K562 (cell line): ENCODE data around the gene PREX1. TPM values are rescaled to one million over a fixed set of nuclear protein-coding genes. Genes with fewer than 3 reads are reported as not detected.

Experiments
- ATAC-seq: fragments of 200-7000 bp; cut with Tn5 transposase; 3 replicates; pipeline ENCODE4 v1.9.1; 2020; ENCODE audit warnings: moderate library complexity
- BruUV-seq: library from RNA; stranded (reverse); fragments of 400-500 nt; replicated peaks from 2 replicates; lab custom pipeline; 2021; lab: Mats Ljungman, UMichigan
- CTCF ChIA-PET: fragments of 300-600 bp; formaldehyde crosslinking; extraction: SDS; loops from one replicate; lab custom pipeline; 2021; ENCODE audit warnings: low intra/inter-chr PET ratio; lab: Yijun Ruan, JAX
- POLR2A ChIA-PET: fragments of 300-600, 350-650 bp; sonication (Branson Sonifier 250); formaldehyde crosslinking; extraction: SDS; loops from one replicate; lab custom pipeline; 2021; ENCODE audit warnings: antibody characterized with exemption, inconsistent platforms; lab: Yijun Ruan, JAX
- DNase-seq, 4 experiments: peaks; one replicate each; pipeline versions ENCODE4 v3.0.0 to v3.0.0-alpha.2; 2011 to 2018; ENCODE audit warnings: low spot score in 3 of 4, mixed read lengths in 3 of 4; ENCODE audit errors: extremely low read depth in 1 of 4
- FAIRE-seq: peaks from 2 replicates; lab custom pipeline; 2011; peaks lifted over from hg19 to GRCh38; lab: Jason Lieb, UNC
- H2AFZ ChIP-seq: 2 replicates; pipeline ENCODE4 v1.6.0; 2011; ENCODE audit warnings: low read depth, low read length, control low read depth, inconsistent platforms
- H3K27ac ChIP-seq: fragments of 200-600 bp; 3 replicates; pipeline ENCODE4 v1.8.0; 2011; ENCODE audit warnings: low read depth, mild to moderate bottlenecking, control low read depth, inconsistent platforms, low read length, moderate library complexity, mixed read lengths; ENCODE audit errors: extremely low read depth
- H3K27me3 ChIP-seq, 2 experiments: fragments of 300-600 bp in 1 of 2; 2 replicates in 1 of 2; 3 replicates in 1 of 2; pipeline versions ENCODE4 v1.6.0 to v1.8.0; 2011; ENCODE audit warnings: inconsistent platforms in 2 of 2, low read length in 2 of 2, mild to moderate bottlenecking in 1 of 2, mixed read lengths in 1 of 2, moderate library complexity in 1 of 2; ENCODE audit not compliant: control insufficient read depth in 2 of 2, insufficient read depth in 2 of 2
- H3K36me3 ChIP-seq: fragments of 300-600 bp; 3 replicates; pipeline ENCODE4 v1.8.0; 2011; ENCODE audit warnings: mild to moderate bottlenecking, low read length, inconsistent platforms; ENCODE audit not compliant: control insufficient read depth, insufficient read depth
- H3K4me1 ChIP-seq, 2 experiments: fragments of 200-600 bp in 1 of 2; replicated peaks in 1 of 2; 2 replicates in 1 of 2; 3 replicates in 1 of 2; pipeline versions ENCODE4 v1.5.1 to v1.8.0; 2011; ENCODE audit warnings: inconsistent platforms in 2 of 2, low read length in 2 of 2, mild to moderate bottlenecking in 1 of 2, mixed read lengths in 1 of 2, moderate library complexity in 1 of 2; ENCODE audit not compliant: control insufficient read depth in 2 of 2, insufficient read depth in 2 of 2
- H3K4me2 ChIP-seq: 2 replicates; pipeline ENCODE4 v1.6.1; 2011; ENCODE audit warnings: low read length, control low read depth, inconsistent platforms, mixed read lengths; ENCODE audit not compliant: insufficient read depth
- H3K4me3 ChIP-seq: fragments of 200-600 bp; sonication (generic), shearing (Covaris generic); 2 replicates; pipeline ENCODE4 v1.5.1; 2016; ENCODE audit warnings: control low read depth, inconsistent platforms
- H3K79me2 ChIP-seq: fragments of 200-600 bp; 3 replicates; pipeline ENCODE4 v1.8.0; 2011; ENCODE audit warnings: low read length, inconsistent platforms; ENCODE audit not compliant: control insufficient read depth, insufficient read depth
- H3K9ac ChIP-seq, 2 experiments: 2 replicates each; pipeline versions ENCODE4 v1.6.0 to v1.6.1; 2011; ENCODE audit warnings: low read depth in 2 of 2, low read length in 2 of 2, control low read depth in 1 of 2, inconsistent platforms in 1 of 2, mild to moderate bottlenecking in 1 of 2, mixed read lengths in 1 of 2; ENCODE audit not compliant: insufficient read depth in 1 of 2
- H3K9me1 ChIP-seq: one replicate; pipeline ENCODE4 v1.6.0; 2011; ENCODE audit warnings: inconsistent platforms, mild to moderate bottlenecking, low read length, moderate library complexity; ENCODE audit not compliant: control insufficient read depth, insufficient read depth
- H3K9me3 ChIP-seq: replicated peaks from 2 replicates; pipeline ENCODE4 v1.5.1; 2011; ENCODE audit warnings: low read depth, low read length, inconsistent platforms; ENCODE audit not compliant: control insufficient read depth, insufficient read depth
- H4K20me1 ChIP-seq: replicated peaks from 2 replicates; pipeline ENCODE4 v1.6.1; 2011; ENCODE audit warnings: low read length, inconsistent platforms, mixed read lengths; ENCODE audit not compliant: control insufficient read depth, insufficient read depth
- DLX4 ChIP-seq: fragments of 250-450 bp; sonication (Bioruptor Pico); IDR thresholded peaks from 2 replicates; pipeline ENCODE4 v1.6.1; 2021; ENCODE audit warnings: mild to moderate bottlenecking
- GTF2F1 ChIP-seq: IDR thresholded peaks from 2 replicates; pipeline ENCODE4 v1.6.1; 2011; ENCODE audit warnings: low read depth, low read length, improper control_type of control experiment
- NUFIP1 ChIP-seq: fragments of 450-650 bp; IDR thresholded peaks from 2 replicates; pipeline ENCODE4 v1.6.1; 2018; ENCODE audit not compliant: partially characterized antibody
- POLR2AphosphoS5 ChIP-seq: IDR thresholded peaks from 2 replicates; pipeline ENCODE4 v1.6.1; 2011; ENCODE audit warnings: mild to moderate bottlenecking, low read depth, low read length, moderate library complexity; ENCODE audit not compliant: control insufficient read depth, insufficient read depth
- ZBTB40 ChIP-seq, 2 experiments: fragments of 450-650 bp in 1 of 2; sonication (generic) in 1 of 2; formaldehyde crosslinking in 1 of 2; IDR thresholded peaks; 2 replicates each; pipeline versions ENCODE4 v1.7.1 to v1.9.0; 2016 to 2022; ENCODE audit warnings: inconsistent platforms in 1 of 2, mild to moderate bottlenecking in 1 of 2, missing genetic modification reagents in 1 of 2
- ZNF431 ChIP-seq: sonication (generic); formaldehyde crosslinking; IDR thresholded peaks from 2 replicates; pipeline ENCODE4 v1.8.0; 2022; ENCODE audit warnings: mild to moderate bottlenecking, missing genetic modification reagents
- WGBS: fragments of 100-300 bp; shearing (Covaris generic); methylation state at CpG from one replicate; pipeline ENCODE4 v1.1.6; 2016; ENCODE audit warnings: low coverage, mixed read lengths; ENCODE audit not compliant: insufficient coverage; ENCODE audit errors: missing lambda C conversion rate; 5-methylcytosine and 5-hydroxymethylcytosine counted together
- in situ Hi-C: fragments of 300-500 bp; cut with MboI; formaldehyde crosslinking; loops from 4 replicates; pipeline ENCODE4 v1.15.0; 2018; ENCODE audit warnings: inconsistent platforms, mixed read lengths
- intact Hi-C: fragments of 100-400 bp; cut with micrococcal nuclease; formaldehyde crosslinking; loops from 2 replicates; pipeline ENCODE4 v1.14.2; 2022
- polyA plus RNA-seq, 8 experiments: library from polyadenylated mRNA; depleted of rRNA in 4 of 8; stranded (reverse) in 5 of 8; unstranded in 3 of 8; fragments of >200 nt; fragmentation: Nextera tagmentation in 2 of 8; fragmentation: Illumina TruSeq in 1 of 8; extraction: Ambion mirVana in 2 of 8; extraction: Trizol in 1 of 8; gene quantifications; 2 replicates each; pipeline versions ENCODE4 v1.2.1 to v1.2.3, GENCODE V29; 2011 to 2014; ENCODE audit warnings: inconsistent platforms in 1 of 8, missing spikeins in 1 of 8
- total RNA-seq, 7 experiments: library from RNA; depleted of rRNA in 6 of 7; stranded (reverse); fragments of >200 nt in 6 of 7; fragmentation: Illumina TruSeq in 2 of 7; extraction: Trizol in 2 of 7; gene quantifications; 2 replicates each; pipeline versions ENCODE4 v1.2.1 to v1.2.3, GENCODE V29; 2011 to 2021; ENCODE audit warnings: low replicate concordance in 1 of 7

The PREX1 gene
- total and polyA plus RNA-seq, 9 of the 15 experiments (the other 6 are each of a cell fraction or from before 2014, with no cell fraction given) = 0.37 to 10.4 (median 4.8) TPM

- Histone ChIP-seq H3K4me2 (no peak overlapping the region), H3K79me2 (no peaks in the 10 kb centered on the region), H3K27me3 (no peaks in the 10 kb centered on the region), H3K9me3 (no peaks in the 10 kb centered on the region), H3K4me1 (peaks cover 11 to 21% of the 10 kb centered on the region in 2 experiments; a peak in 4 of 5 replicates), H4K20me1 (no peaks in the 10 kb centered on the region), H3K36me3 (peaks cover 2% of the 10 kb centered on the region; the same call in 1 of the 3 replicates), H3K9ac (no peak overlapping the region), H2AFZ (no peak overlapping the region), H3K4me3 (no peak overlapping the region), H3K9me1 (no peaks in the 10 kb centered on the region), H3K27ac (no peak overlapping the region)
- DNase-seq = no peak
- ChIA-PET POLR2A (no interaction called here), CTCF (no interaction called here)
- in situ Hi-C loops (no loop called here), intact Hi-C loops (no loop called here)
- no peak for TF ChIP-seq POLR2AphosphoS5
- ATAC-seq = no peak
- 65% methylated on average over 6 of the region's 6 CpGs for WGBS
- no TSS peak for BruUV-seq
- no peak for FAIRE-seq
Measured at GRCh38 chr20:48851579-48851978, 23.8 kb upstream of the PREX1 start.

- ChIA-PET POLR2A (interaction anchor here (1.2 to 1.7 kb wide), 3 partner anchors 10 to 195 kb away, joined by 3 to 6 read pairs (median 3); no protein-coding TSS in a partner anchor), CTCF (no interaction called here)
- H3K27me3 ChIP-seq = no peaks in the 10 kb centered on the region
- no peak overlapping the region for H3K9ac ChIP-seq
- no peak overlapping the region for H3K4me3 ChIP-seq
- H3K9me1 ChIP-seq = no peaks in the 10 kb centered on the region
- WGBS = 69% methylated on average over 6 of the region's 6 CpGs
- no peaks in the 10 kb centered on the region for H3K9me3 ChIP-seq
- H3K4me1 ChIP-seq = peaks cover 14 to 21% of the 10 kb centered on the region in 2 experiments; a peak in 4 of 5 replicates
- no peak overlapping the region for H2AFZ ChIP-seq
- BruUV-seq = no TSS peak
- no peaks in the 10 kb centered on the region for H4K20me1 ChIP-seq
- no peak for DNase-seq
- intact Hi-C loops = no loop called here
- H3K4me2 ChIP-seq = no peak overlapping the region
- FAIRE-seq = no peak
- in situ Hi-C loops = no loop called here
- H3K36me3 ChIP-seq = peaks cover 2% of the 10 kb centered on the region; the same call in 1 of the 3 replicates
- no peak for ATAC-seq
- H3K79me2 ChIP-seq = no peaks in the 10 kb centered on the region
- no peak overlapping the region for H3K27ac ChIP-seq
- TF ChIP-seq DLX4 (CRISPR knock-in tag) (no peak), ZBTB40 (IDR thresholded peaks at IDR 0.05) (peak; percentile 88), ZBTB40 (CRISPR knock-in tag; IDR thresholded peaks at IDR 0.05) (no peak), NUFIP1 (no peak), GTF2F1 (no peak), ZNF431 (CRISPR knock-in tag) (no peak)
Measured at GRCh38 chr20:48850977-48851299, 23.1 kb upstream of the PREX1 start.
